Adrenal gland (tissue), 12 donors: ENCODE measurements around the gene EBF3. TPM values are rescaled to one million over a fixed set of nuclear protein-coding genes. Genes with fewer than 3 reads are reported as not detected.

Experiments
- DNase-seq, 7 donors: peaks; one replicate each; pipeline ENCODE4 v3.0.0-alpha.2; 2019 to 2020
- H3K27ac ChIP-seq, 5 donors: fragments of 200-600 bp; sonication (generic) in 4 of 5; 1 replicate in 3 of 5; 2 replicates in 2 of 5; pipeline versions ENCODE4 v1.5.1 to v1.8.0; 2016 to 2020; ENCODE audit warnings: mild to moderate bottlenecking in 1 of 5
- H3K27me3 ChIP-seq: fragments of 200-600 bp; 2 replicates; pipeline ENCODE4 v1.8.0; 2021
- H3K36me3 ChIP-seq, 2 donors: fragments of 200-600 bp; replicated peaks in 1 of 2; 1 replicate in 1 of 2; 2 replicates in 1 of 2; pipeline versions ENCODE4 v1.5.1 to v1.8.0; 2018 to 2022
- H3K4me1 ChIP-seq, 2 donors: fragments of 200-600 bp; replicated peaks in 1 of 2; 1 replicate in 1 of 2; 2 replicates in 1 of 2; pipeline versions ENCODE4 v1.5.1 to v1.8.0; 2018 to 2021
- H3K4me3 ChIP-seq, 4 donors: fragments of 200-600 bp; sonication (generic) in 3 of 4; one replicate each; pipeline ENCODE4 v1.5.1; 2016 to 2018
- H3K9me3 ChIP-seq, 3 donors: fragments of 200-600 bp; sonication (generic) in 1 of 3; replicated peaks in 1 of 3; 1 replicate in 2 of 3; 2 replicates in 1 of 3; pipeline versions ENCODE4 v1.5.1 to v1.8.0; 2016 to 2021
- CTCF ChIP-seq, 6 experiments: fragments of 450-650 bp in 4 of 6; fragments of 200-600 bp in 2 of 6; sonication (generic) in 1 of 6; IDR thresholded peaks; 1 replicate in 5 of 6; 2 replicates in 1 of 6; pipeline versions ENCODE4 v1.5.1 to v1.8.0; 2016 to 2021; ENCODE audit warnings: antibody characterized with exemption in 6 of 6, mild to moderate bottlenecking in 2 of 6, moderate library complexity in 1 of 6
- POLR2A ChIP-seq, 2 donors: fragments of 450-650 bp; IDR thresholded peaks; one replicate each; pipeline ENCODE4 v1.6.1; 2017; ENCODE audit warnings: antibody characterized with exemption in 2 of 2, mild to moderate bottlenecking in 2 of 2, moderate library complexity in 1 of 2
- WGBS, 4 donors: extraction: QIAGEN DNeasy Blood & Tissue Kit in 2 of 4; methylation state at CpG; one replicate each; pipeline versions ENCODE4 v1.1.5 to v1.1.7; 2013 to 2017; 5-methylcytosine and 5-hydroxymethylcytosine counted together
- intact Hi-C, 2 donors: fragments of 100-400 bp; cut with DNase I; formaldehyde crosslinking; loops; one replicate each; pipeline versions ENCODE4 v1.14.1 to v1.15.0; 2022 to 2023
- polyA plus RNA-seq, 3 donors: library from polyadenylated mRNA; stranded (reverse); fragments of 200-250 nt in 2 of 3; fragments of 350-450 nt in 1 of 3; fragmentation: Illumina TruSeq in 1 of 3; extraction: RNeasy Lipid Tissue Mini Kit (QIAGEN cat#74804) in 1 of 3; gene quantifications; one replicate each; pipeline ENCODE4 v1.2.3, GENCODE V29; 2013 to 2014
- total RNA-seq, 9 donors: library from RNA; depleted of rRNA in 4 of 9; stranded (reverse); fragments of >200 nt in 4 of 9; fragments of 120-200 nt in 1 of 9; fragmentation: NEBNext Ultra II Directional in 1 of 9; extraction: Animal tissue kit (Norgen Biotek cat#: 25700) in 1 of 9; gene quantifications; one replicate each; pipeline versions ENCODE4 v1.1.0 to v1.2.4, GENCODE V29; 2013 to 2023
- donor health status: healthy with polysubstance abuse.
- donor health status: Bipolar disorder and iron deficiency.
- donor health status: DM: yes; HTN: yes; CAD: no.
- donor health status: DM: no; HTN: no; CAD: no.
- donor health status: DM: no; HTN: no; CAD: no.
- donor health status: DM: yes; HTN: yes; CAD: no.

Gene EBF3
- total and polyA plus RNA-seq, 12 donors = 0.12 to 2.2 (median 0.53) TPM; not detected in 1

- Histone ChIP-seq H3K27ac (no peak overlapping the region), H3K27me3 (no peaks in the 10 kb centered on the region), H3K4me1 (no peaks in the 10 kb centered on the region), H3K4me3 (no peak overlapping the region), H3K36me3 (no peaks in the 10 kb centered on the region), H3K9me3 (no peaks in the 10 kb centered on the region)
- TF ChIP-seq POLR2A (IDR thresholded peaks at IDR 0.05) = no peak
- no peak for TF ChIP-seq CTCF (IDR thresholded peaks at IDR 0.05)
- DNase-seq = no peak
- intact Hi-C loops = loop anchor here in 1 of 2 donors (10.0 kb wide), 1 partner anchor 243 kb away; no protein-coding TSS in a partner anchor
- 45 to 75% (median 61%) methylated on average over 2 to 6 of the region's 6 CpGs for WGBS, 4 donors
Measured at GRCh38 chr10:129881641-129882040, 82.4 kb downstream of the EBF3 start.

- H3K27me3 ChIP-seq = no peaks in the 10 kb centered on the region
- no peaks in the 10 kb centered on the region for H3K9me3 ChIP-seq
- WGBS, 4 donors = 71 to 84% (median 81%) methylated on average over 7 to 8 of the region's 8 CpGs
- H3K27ac ChIP-seq = no peak overlapping the region
- no peaks in the 10 kb centered on the region for H3K36me3 ChIP-seq
- intact Hi-C loops = loop anchor here in 1 of 2 donors (10.0 kb wide), 1 partner anchor 244 kb away; no protein-coding TSS in a partner anchor
- no peak overlapping the region for H3K4me3 ChIP-seq
- H3K4me1 ChIP-seq = no peaks in the 10 kb centered on the region
- TF ChIP-seq POLR2A (IDR thresholded peaks at IDR 0.05) (no peak), CTCF (IDR thresholded peaks at IDR 0.05) (no peak)
- no peak for DNase-seq
Measured at GRCh38 chr10:129880191-129880870, 83.7 kb downstream of the EBF3 start.

- Histone ChIP-seq H3K4me3 (no peak overlapping the region), H3K36me3 (no peaks in the 10 kb centered on the region), H3K27ac (no peak overlapping the region), H3K9me3 (no peaks in the 10 kb centered on the region), H3K4me1 (no peaks in the 10 kb centered on the region), H3K27me3 (no peaks in the 10 kb centered on the region)
- no peak for DNase-seq
- 84 to 89% (median 86%) methylated on average over 14 of the region's 14 CpGs for WGBS, 4 donors
- intact Hi-C loops = loop anchor here in 1 of 2 donors (10.0 kb wide), 1 partner anchor 245 kb away; no protein-coding TSS in a partner anchor
- no peak for TF ChIP-seq POLR2A (IDR thresholded peaks at IDR 0.05)
- no peak for TF ChIP-seq CTCF (IDR thresholded peaks at IDR 0.05)
Measured at GRCh38 chr10:129879655-129880054, 84.4 kb downstream of the EBF3 start.

- Histone ChIP-seq H3K27me3 (no peaks in the 10 kb centered on the region), H3K4me1 (no peaks in the 10 kb centered on the region), H3K36me3 (no peaks in the 10 kb centered on the region), H3K9me3 (no peaks in the 10 kb centered on the region), H3K4me3 (no peak overlapping the region), H3K27ac (no peak overlapping the region)
- intact Hi-C loops = no loop called here
- TF ChIP-seq CTCF (IDR thresholded peaks at IDR 0.05) (no peak), POLR2A (IDR thresholded peaks at IDR 0.05) (no peak)
- no peak for DNase-seq
- 83 to 95% (median 89%) methylated on average over 6 of the region's 6 CpGs for WGBS, 4 donors
Measured at GRCh38 chr10:129878835-129879234, 85.2 kb downstream of the EBF3 start.
